ENCODE measurements around the gene SARNP. TPM values are rescaled to one million over a fixed set of nuclear protein-coding genes. Genes with fewer than 3 reads are reported as not detected.
A peak's percentile ranks its signal among the peaks of the same experiment; 100 is the strongest.

Gene SARNP
- total RNA-seq, 4 donors from 2014 or later = 45.9 to 106 (median 66.6) TPM

DNA sequence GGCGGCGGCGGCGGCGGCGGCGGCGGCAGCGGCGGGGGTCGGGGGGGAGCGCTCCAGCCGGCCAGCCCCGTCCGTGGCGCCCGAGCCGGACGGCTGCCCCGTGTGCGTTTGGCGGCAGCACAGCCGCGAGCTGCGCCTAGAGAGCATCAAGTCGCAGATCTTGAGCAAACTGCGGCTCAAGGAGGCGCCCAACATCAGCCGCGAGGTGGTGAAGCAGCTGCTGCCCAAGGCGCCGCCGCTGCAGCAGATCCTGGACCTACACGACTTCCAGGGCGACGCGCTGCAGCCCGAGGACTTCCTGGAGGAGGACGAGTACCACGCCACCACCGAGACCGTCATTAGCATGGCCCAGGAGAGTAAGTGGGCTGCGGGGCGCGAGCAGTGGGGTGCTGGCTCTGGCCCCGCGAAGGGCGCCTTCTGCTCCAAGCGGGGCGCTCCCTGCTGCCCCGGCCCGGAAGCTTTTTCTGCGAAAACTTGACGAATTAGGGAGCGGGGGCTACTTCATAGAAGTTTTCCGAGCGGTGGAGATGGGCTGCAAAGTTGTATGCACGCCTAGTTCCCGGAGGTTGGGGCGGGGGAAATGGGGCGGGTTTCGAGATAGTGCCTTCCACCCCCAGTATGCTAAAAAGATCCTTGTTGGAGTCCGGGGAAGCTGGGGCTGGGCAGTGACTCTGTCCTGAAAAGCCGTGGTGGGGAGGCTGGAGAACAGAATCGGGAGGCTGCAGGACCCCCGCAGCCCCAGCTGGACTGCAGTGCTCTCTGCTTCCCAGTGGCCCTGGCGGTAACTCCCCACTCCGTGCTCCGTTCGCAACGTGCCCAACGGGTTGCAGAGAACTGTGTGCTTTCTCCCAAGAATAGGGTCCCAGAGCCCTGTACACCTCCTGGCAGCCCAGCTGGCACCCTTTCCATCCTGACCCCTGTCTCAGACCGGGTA lies 73.9 kb downstream of the SARNP start:
- DNase-seq = peak in 1 of 2 donors; percentile 64
- TF ChIP-seq POLR2A (IDR thresholded peaks at IDR 0.05) = peak in 1 of 2 donors; percentile 8
- TF ChIP-seq, protein P1, sequence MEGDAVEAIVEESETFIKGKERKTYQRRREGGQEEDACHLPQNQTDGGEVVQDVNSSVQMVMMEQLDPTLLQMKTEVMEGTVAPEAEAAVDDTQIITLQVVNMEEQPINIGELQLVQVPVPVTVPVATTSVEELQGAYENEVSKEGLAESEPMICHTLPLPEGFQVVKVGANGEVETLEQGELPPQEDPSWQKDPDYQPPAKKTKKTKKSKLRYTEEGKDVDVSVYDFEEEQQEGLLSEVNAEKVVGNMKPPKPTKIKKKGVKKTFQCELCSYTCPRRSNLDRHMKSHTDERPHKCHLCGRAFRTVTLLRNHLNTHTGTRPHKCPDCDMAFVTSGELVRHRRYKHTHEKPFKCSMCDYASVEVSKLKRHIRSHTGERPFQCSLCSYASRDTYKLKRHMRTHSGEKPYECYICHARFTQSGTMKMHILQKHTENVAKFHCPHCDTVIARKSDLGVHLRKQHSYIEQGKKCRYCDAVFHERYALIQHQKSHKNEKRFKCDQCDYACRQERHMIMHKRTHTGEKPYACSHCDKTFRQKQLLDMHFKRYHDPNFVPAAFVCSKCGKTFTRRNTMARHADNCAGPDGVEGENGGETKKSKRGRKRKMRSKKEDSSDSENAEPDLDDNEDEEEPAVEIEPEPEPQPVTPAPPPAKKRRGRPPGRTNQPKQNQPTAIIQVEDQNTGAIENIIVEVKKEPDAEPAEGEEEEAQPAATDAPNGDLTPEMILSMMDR (IDR thresholded peaks at IDR 0.05) = peak in 1 of 4 experiments; percentile 10
- Histone ChIP-seq H3K9me3 (no peaks in the 10 kb centered on the region), H3K27me3 (no peaks in the 10 kb centered on the region), H3K4me1 (no peaks in the 10 kb centered on the region), H3K27ac (peak overlapping the region; percentile 83 to 91), H3K4me3 (peak overlapping the region; percentile 53 to 61), H3K36me3 (no peaks in the 10 kb centered on the region)
- intact Hi-C loops (cut with DNase I; ENCODE audit: low total_unique reads) = loop anchor here (10.0 kb wide), 1 partner anchor 71 kb away; the partner anchor contains the start of genes ORMDL2 and SARNP

DNA sequence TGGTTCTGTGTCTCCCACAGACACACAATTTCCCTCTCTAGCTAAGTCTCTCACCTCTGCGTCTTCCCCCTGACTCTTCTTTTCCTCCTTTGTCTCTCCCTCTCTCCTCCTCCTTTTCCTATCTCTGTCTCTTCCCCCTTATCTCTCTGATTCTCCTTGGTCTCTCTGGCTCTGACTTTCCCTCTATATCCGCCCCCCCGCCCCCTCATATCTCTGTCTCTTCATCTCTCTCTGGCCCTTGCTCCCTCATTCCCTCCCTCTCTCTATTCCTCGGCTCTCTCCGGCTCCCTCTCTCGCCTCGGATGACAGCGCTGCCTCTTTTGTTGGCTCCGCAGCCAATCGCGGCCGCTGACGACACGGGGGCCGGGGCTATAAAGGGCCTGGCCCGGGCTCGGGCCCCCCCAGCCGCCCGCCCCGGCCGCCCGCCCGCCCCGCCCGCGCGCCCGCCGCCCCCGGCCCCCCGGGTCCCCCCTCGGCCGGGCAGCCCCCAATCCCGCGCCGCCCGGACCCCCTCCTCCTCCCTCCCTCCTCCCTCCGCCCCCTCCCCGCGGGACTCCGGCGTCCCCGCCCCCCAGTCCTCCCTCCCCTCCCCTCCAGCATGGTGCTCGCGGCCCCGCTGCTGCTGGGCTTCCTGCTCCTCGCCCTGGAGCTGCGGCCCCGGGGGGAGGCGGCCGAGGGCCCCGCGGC lies 74.7 kb downstream of the SARNP start, which contains the start of gene GDF11:
GDF11 (plus strand) TSS at position 404 of the 687 bp plus-strand sequence; CDS start at position 599, 195 bp downstream.
- Histone ChIP-seq H3K27me3 (no peaks in the 10 kb centered on the region), H3K36me3 (no peaks in the 10 kb centered on the region), H3K9me3 (no peaks in the 10 kb centered on the region), H3K4me1 (no peaks in the 10 kb centered on the region), H3K27ac (peak within 1 kb of the TSS; percentile 83 to 91), H3K4me3 (peak within 1 kb of the TSS; percentile 53 to 61)
- DNase-seq = peak; percentile 85 to 87
- intact Hi-C loops (cut with DNase I; ENCODE audit: low total_unique reads) = loop anchor here (10.0 kb wide), 1 partner anchor 72 kb away; the partner anchor contains the start of genes ORMDL2 and SARNP
- TF ChIP-seq POLR2A (IDR thresholded peaks at IDR 0.05) = peak; percentile 82 to 89
- TF ChIP-seq, protein P1 (IDR thresholded peaks at IDR 0.05) = peak in 1 of 4 experiments; percentile 9

DNA sequence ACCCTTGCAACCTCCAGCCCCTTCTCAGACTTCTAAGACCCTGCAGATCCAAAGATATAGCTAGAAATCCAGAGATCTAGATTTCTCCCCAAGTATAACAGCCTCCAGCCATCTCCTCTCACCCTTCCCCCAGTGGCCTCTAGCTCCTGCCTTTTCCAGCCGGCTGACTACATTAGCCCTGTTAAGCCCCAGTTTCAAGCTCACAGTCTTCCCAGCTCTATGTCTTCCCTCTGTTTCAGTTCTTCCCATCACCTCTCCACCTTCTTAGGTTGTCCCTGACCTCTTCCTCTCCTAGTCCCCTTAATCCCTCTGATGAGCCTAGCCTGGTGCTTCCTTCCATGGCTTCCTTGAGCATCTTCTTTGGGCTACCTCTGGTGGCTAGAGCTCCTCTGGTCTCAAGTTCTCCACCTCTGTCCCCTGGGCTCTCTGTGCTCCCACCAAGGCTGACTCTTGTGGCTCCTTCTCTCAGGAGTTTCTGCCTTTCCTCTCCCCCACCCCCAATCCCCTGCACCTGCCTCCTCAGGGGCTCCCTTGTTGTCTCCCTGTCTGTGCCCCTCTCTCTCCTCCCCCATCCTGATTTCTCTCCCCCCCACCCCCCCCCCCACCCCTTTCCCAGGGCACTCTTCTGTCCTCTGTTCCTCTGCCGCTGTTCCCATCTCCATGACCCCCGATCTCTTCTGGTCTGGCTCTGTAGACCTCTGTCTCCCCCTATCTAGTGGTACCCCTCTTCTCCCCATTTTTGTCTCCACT lies 75.4 kb downstream of the SARNP start:
- intact Hi-C loops (cut with DNase I; ENCODE audit: low total_unique reads) = loop anchor here (10.0 kb wide), 1 partner anchor 73 kb away; the partner anchor contains the start of genes ORMDL2 and SARNP
- DNase-seq = no peak
- Histone ChIP-seq H3K36me3 (no peaks in the 10 kb centered on the region), H3K4me1 (peaks cover 0 to 4% of the 10 kb centered on the region in 2 donors), H3K27me3 (no peaks in the 10 kb centered on the region), H3K4me3 (peak overlapping the region; percentile 53 to 61), H3K9me3 (no peaks in the 10 kb centered on the region), H3K27ac (peak overlapping the region; percentile 83 to 91)
- TF ChIP-seq, protein P1 (IDR thresholded peaks at IDR 0.05) = no peak
- TF ChIP-seq POLR2A (IDR thresholded peaks at IDR 0.05) = no peak

DNA sequence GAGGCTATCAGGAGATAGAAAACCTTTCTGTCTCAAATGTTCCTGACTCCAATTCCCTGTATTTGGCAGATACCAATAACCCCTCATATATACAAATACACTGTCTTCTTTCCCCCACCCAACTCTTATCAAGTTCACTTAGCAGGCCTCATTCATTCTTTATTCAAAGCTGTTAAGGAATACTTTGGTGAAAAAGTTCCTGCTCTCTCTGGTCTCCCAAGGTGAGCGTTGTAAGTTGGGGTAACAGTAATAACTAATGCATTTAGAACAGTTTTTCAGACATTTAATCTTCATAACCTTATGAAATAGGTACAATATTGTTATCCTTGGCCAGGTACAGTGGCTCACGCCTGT lies 78.5 kb downstream of the SARNP start:
- intact Hi-C loops (cut with DNase I; ENCODE audit: low total_unique reads) = loop anchor here (5.0 kb wide), 1 partner anchor 203 kb away; no protein-coding TSS in a partner anchor
- H3K27ac ChIP-seq = peak overlapping the region in 1 of 2 donors; percentile 86

More for the DNA sequence above, 78.5 kb downstream of the SARNP start:
- TF ChIP-seq, protein P1 (IDR thresholded peaks at IDR 0.05) = no peak
- no peak for TF ChIP-seq POLR2A (IDR thresholded peaks at IDR 0.05)
- no peaks in the 10 kb centered on the region for H3K9me3 ChIP-seq
- H3K36me3 ChIP-seq = no peaks in the 10 kb centered on the region
- no peaks in the 10 kb centered on the region for H3K27me3 ChIP-seq
- H3K4me3 ChIP-seq = peak overlapping the region in 1 of 2 donors; percentile 56
- DNase-seq = no peak
- H3K4me1 ChIP-seq = peaks cover 0 to 5% of the 10 kb centered on the region in 2 donors
